ENCODE data around the gene BCAM.
"Not testable (repeated sequence)": the region's sequence is repeated elsewhere in the genome, so short reads cannot be mapped to it uniquely, and the experiment has no call there.

Gene BCAM

GRCh38 chr19:44818466-44819031 lies 9.6 kb downstream of the BCAM start:
- DNase-seq, result no peak

DNA sequence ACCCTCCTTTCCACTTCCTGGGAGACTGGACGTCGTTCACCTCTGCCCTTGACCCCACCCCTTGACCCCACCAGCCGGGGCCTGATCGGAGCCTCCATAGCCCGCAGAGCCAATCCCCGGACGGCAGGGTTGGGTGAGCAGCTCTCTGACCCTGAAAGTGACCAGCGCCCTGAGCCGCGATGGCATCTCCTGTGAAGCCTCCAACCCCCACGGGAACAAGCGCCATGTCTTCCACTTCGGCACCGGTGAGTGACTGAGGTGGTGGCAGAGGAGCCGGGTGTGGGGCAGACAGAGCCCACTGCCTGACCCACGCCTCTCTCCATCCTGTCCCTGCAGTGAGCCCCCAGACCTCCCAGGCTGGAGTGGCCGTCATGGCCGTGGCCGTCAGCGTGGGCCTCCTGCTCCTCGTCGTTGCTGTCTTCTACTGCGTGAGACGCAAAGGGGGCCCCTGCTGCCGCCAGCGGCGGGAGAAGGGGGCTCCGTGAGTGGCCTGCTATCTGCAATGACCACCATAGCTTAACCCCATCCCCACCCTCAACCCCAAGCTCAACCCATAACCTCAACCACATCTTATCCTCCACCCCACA lies 10.4 kb downstream of the BCAM start:
- no peak for DNase-seq

GRCh38 chr19:44820648-44821609 lies 12.0 kb downstream of the BCAM start:
- DNase-seq, result no peak

DNA sequence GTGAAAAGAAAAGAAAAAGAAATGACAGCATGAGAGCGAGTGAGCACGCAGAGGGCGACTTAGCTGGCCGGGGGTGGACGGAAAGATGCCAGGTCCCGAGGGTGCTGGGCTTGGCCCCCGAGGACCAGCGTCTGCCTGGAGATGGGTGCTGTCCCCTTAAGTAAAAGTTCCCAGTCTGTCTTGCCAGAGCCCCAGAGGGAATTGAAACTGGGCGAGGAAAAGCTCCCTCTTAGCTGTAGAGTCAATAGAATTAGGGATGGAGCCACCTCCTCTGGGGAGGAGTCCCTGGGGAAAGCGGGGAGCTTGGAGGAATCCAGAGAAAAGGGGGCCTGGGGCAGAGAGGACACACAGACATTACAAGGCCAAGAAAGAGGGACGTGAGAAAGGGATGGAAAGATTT lies 13.3 kb downstream of the BCAM start:
- DNase-seq, result no peak

DNA sequence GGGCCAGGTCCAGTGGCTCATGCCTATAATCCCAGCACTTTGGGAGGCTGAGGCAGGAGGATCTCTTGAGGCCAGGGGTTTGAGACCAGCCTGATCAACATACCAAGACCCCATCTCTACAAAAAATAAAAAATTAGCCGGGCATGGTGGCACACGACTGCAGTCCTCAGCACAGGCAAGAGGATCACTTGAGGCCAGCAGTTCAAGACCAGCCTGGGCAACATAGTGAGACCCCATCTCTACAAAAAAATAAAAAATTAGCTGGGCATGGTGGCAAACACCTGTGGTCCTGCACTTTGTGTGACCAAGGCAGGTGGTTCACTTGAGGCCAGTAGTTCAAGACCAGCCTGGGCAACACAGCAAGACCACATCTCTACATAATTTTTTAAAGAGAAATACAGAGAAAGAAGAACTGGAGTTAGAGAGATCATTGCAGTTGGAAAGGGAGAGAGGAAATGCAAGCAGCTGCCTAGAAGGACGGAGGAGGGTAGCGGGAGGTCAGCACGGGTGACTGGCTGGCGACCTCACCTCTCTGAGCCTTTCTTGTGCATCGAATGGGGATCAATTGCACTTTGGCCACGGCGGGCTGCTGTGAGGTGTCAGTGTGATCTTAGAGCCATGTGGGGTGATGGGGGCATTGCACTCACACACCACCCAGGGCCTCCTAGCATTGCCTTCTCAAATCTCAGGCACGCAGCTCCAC lies 13.9 kb downstream of the BCAM start:
- DNase-seq, result no peak

DNA sequence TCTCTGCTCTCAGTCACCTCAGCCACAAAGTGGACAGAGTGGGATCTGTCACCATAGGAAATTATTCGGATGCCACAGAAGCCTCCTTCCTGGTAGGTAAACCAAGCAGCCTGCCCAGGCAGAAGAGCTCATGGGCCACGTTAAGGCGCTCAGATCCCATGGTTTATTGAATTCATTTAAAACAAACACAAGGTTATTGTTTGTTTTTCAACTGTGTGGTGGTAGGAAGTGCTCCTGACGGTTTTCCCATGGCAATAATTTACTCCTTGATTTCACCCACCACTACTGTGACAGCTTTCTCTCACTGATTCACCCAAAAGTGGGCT lies 14.4 kb downstream of the BCAM start:
- no peak for DNase-seq

DNA sequence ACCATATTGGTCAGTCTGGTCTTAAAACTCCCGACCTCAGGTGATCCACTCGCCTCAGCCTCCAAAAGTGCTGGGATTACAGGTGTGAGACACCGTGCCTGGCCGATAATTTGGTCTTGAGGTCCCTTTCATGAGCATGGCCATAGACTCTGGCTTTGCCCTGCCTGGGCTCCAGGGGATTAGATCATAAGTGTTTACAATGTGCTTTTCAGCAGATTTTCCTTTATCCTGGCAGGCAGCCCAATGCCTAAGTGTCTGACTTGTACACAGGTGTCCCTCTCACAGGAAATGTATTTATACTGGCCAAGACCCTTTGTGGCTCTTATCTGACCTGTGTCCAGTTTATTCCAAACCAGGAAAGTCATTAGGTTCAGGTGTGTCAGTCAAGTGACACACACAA lies 15.9 kb downstream of the BCAM start:
- DNase-seq, result no peak

GRCh38 chr19:44832875-44833274 lies 24.0 kb downstream of the BCAM start:
- not testable (repeated sequence) for DNase-seq

GRCh38 chr19:44834399-44834798 lies 25.5 kb downstream of the BCAM start:
- DNase-seq, result not testable (repeated sequence)

DNA sequence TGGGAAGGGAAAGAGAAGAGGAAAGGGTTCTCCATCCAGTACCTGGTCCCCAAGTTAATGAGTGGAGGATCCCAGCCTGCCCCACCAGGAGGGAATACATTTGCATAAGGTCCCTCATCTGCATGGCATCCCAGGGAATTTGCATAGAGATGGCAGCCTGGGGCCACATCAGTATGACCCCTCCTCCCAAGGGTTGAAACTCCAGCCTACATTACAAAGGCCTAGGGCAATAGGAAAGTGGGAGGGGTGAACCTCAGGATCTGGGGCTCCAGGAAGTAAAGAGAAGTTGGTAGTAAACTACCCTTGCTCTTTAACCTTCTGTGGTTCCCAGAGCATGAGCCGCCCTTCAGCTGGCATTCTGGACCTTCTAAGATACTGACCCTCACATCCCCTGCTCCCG lies 30.4 kb downstream of the BCAM start:
- DNase-seq, result no peak

DNA sequence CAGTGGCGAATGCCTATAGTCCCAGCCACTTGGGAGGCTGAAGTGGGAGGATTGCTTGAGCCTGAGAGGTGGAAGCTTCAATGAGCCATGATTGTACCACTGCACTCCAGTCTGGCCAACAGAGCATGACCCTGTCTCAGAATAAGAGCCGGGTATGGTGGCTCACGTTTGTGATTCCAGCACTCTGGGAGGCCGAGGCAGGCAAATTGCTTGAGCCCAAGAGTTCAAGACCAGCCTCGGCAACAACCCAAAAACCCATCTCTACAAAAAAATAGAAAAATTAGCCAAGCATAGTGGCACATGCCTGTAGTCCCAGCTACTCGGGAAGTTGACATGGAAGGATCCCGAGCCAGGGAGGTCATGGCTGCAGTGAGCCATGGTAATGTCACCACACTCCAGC lies 31.9 kb downstream of the BCAM start:
- no peak for DNase-seq

GRCh38 chr19:44841231-44841630 lies 32.3 kb downstream of the BCAM start:
- DNase-seq, result no peak

DNA sequence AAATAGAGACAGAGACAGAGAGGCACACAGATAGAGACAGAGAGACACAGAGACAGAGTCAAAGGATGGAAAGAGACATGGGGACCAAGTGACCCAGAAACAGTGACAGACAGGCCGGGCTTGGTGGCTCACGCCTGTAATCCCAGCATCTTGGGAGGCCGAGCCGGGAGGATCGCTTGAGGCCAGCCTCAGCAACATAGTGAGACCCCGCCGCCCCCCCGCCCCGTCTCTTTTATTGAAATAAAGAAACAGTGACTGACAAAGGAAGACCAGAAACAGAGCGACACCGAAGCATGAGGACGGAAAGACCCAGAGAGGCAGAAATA lies 36.3 kb downstream of the BCAM start:
- DNase-seq, result no peak

DNA sequence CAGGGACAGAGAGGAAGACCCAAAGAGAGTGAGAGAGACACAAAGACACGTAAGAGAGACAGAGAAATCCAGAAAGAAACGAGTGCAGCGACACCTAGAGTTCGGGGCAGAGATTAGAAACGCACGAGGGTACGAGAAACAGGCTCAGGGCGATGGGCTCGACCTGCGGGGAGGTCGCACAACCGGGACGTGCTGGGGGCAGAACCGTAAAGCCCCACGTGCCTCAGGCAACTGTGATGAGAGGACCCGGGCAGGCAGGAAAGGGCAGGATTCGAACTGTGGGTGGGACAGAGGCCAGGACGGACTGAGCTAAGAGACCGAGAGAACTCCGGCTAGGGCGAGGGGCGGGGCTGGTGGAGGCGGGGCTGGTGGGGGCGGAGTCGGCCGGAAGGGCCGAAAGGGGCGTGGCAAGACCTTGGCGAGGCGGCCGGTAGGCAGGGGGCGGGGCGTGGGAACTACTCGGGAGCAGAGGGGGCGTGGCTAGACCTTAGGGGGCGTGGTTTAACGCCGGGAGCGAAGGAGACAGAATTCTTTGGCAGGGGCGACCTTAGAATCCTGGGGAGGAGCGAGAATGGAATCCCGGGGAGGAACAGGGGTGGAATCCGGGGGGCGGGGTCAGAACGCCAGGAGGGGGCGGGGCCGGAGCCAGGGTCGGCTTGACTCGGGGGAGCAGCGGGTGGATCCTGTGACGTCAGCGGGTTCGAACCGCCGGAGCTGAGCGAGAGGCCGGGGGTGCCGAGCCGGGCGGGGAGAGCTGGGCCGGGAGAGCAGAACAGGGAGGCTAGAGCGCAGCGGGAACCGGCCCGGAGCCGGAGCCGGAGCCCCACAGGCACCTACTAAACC lies 36.9 kb downstream of the BCAM start, which contains the start of gene NECTIN2:
Gene NECTIN2 (plus strand): TSS at position 686 of the 843 bp plus-strand sequence. CDS start 229 bp downstream, outside the sequence.
- peak; percentile 76 for DNase-seq

DNA sequence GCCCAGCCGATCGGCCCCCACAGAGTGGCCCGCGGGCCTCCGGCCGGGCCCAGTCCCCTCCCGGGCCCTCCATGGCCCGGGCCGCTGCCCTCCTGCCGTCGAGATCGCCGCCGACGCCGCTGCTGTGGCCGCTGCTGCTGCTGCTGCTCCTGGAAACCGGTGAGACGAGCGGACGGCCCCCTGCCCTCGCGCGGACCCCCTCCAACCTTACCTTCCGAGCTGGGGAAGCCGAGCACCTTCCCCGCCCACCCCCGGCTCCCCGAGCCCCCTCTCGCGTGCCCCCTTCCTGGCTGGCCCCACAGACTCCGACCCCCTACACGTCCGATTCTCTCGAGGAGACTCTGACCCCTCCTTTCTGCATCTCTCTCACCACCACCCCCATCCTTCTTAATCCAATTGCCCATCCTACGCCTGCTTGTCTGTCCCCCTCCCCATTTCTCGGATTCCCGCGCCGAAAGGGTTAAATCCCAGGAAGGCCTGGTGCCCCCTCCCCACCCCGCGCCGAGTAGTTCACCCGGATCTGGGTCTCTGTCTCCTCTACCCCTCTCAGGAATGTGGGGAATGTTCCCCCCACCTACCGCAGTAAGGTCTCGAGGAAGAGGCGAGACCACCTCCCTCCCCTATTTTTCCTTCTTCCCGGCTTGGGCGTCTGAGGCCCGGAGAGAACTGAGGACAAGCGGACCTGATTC lies 37.7 kb downstream of the BCAM start:
- no peak for DNase-seq

DNA sequence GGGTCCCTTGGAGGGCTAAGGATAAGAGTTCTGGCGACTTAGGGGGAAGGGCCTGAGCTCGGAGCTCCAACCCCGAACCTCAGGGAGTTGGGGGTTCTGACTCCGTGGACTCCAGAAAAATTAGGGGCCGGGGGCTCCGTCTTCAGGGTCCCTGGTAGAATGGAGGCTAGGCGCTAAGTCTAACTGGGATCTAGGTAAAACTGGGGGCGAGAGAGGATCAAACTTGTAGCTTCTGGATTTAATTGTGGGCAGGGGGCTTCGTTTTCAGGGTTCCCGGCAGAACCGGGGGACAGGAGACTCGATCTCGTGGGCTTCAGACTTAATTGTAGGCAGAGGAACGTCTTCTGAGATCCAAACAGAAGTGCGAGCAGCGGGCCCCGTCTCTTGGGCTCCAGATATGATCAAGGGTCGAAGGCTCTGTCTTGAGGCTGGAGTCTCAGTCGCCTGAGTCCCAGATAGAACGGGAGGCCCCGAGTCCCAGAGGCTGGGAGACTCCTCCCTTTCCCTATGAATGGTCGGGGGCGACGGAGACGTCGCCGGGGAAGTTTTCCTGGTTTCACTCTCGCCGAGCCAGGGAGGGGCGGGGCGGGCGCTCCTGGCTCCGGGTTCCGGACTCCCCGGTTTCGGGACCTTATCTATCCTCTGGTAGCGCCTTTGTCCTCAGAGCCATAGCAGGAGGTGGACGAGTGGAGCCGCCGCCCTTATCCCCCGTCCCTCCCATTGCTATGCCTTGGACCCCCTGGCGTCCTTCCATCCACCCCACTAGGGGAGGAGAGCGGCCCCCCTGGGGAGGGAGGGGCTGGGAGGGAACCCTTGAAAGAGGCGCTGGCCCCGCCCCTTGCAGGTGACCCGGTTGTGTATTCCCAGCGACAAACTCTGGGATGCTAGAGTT lies 38.5 kb downstream of the BCAM start:
- no peak for DNase-seq

DNA sequence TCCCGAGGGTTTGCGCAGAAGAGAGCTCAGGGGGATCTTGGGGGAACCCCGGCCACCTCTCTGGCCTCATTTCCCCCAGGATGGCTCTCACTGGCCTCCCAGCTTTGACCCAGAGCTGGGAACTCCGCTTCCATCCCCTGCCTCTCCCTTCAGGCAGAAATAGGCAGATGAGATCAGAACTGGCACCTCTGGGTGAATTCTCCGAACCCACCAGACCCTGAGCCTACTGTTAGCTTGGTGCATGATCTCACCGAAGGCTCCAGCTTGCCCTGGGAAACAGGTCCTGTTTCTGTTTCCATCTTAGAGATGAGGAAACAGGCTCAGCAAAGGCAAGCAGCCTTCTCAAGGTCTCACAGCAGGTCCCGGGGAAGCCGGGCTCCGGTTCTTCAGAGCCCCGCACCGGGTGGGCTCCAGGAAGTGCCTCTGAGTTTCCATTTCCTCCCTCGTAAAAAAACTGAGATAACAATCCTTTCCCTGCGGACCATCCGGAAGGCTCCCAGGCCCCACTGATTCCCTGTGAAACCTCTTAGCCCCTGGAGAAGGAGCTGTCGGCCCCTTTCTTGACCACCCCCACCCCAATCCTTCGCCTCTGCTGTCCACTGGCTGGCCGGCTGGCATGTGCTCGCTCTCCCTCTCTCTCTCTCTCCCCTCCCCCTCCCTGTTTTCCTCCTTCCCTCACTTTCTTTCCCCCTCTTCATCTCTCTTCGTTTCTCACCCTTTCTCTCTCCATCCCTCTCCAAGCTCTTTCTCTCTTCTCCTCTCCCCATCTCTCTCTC lies 39.3 kb downstream of the BCAM start:
- DNase-seq, result peak; percentile 14

DNA sequence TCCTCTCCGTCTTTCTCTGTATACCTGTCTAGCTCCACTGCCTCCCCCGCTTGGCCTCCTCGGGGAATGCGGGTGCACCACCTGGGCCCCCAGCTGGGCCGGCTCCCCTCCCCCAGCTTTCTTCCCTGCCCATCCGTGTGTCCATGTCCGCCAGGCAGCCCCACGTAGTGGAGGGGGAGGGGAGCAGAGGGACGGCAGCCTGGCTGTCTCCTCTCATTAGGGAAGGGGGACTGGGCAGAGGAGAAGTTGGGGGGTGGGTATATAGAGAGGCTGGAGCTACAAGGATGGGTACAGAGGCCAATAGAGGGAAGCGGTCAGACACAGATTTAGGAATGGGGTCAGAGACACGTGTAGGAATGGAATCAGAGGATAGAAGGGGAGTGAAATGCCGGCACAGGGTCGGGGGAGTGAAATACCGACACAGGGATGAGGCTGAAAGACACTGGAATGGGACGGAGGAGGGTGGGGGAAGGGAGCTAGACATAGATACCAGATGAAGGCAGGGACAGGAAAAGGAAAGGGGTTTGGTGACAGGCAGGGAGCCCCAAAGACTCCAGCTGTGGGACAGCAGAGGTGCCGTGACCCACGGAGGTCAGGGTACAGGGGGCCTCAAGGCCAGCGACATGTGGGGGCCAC lies 40.0 kb downstream of the BCAM start:
- no peak for DNase-seq

GRCh38 chr19:44850641-44851109 lies 41.8 kb downstream of the BCAM start:
- DNase-seq, result no peak

Data from GF-D8 (cell line).